Cardiac septum (tissue), 1 donor: ENCODE measurements around the gene ZXDC. TPM values are rescaled to one million over a fixed set of nuclear protein-coding genes. Genes with fewer than 3 reads are reported as not detected.

Experiments
- DNase-seq: peaks from one replicate; pipeline ENCODE4 v3.0.0-alpha.2; 2020; ENCODE audit warnings: low spot score
- intact Hi-C: fragments of 100-400 bp; cut with DNase I; formaldehyde crosslinking; loops from one replicate; pipeline ENCODE4 v1.14.0; 2022
- total RNA-seq: library from RNA; stranded (reverse); fragmentation: NEBNext Ultra II Directional; extraction: Animal tissue kit (Norgen Biotek cat#: 25700); gene quantifications from one replicate; pipeline ENCODE4 v1.2.1, GENCODE V29; 2021
- donor health status: DM: no; HTN: no; CAD: no.

ZXDC gene
- total RNA-seq, 1 donor from 2014 or later = 22.0 TPM

GRCh38 chr3:126514161-126514560 lies 38.5 kb upstream of the ZXDC start:
- no peak for DNase-seq
- intact Hi-C loops = no loop called here

DNA sequence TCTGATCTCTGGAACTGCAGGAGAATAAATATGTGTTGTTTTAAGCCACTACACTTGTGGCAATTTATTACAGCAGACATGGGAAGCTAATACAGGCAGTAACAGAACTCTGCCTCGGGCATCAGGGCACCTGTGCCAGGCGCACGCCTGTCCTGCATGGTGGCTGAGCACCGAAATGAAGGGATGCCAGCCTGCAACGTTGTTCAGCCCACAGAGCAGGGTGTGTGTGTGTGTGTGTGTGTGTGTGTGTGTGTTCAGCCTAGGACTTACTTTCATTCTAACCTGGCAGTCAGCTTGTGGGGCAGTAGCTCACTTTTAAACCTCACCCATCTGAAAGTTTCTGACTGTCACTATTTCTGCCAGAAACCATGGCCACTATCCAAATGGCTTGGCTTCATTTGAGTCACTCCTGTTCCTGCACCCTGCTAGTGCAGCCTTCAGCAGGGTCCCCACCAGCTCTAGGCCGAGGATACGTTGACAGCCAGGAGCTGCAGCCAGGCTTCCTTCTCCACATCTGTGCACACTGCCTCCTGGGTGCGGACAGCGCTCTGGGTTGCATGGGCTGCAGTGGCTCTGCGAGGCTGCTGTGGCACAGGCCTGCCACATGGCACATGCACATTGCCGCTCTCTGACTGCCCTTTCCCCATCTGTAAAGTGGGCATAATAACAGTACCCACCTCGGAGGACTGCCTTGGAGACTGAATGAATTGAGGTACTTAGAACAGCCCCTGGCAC lies 37.4 kb upstream of the ZXDC start:
- intact Hi-C loops = no loop called here
- no peak for DNase-seq

GRCh38 chr3:126512026-126512425 lies 36.3 kb upstream of the ZXDC start:
- intact Hi-C loops = no loop called here
- no peak for DNase-seq

- no peak for DNase-seq
These were observed 35.6 kb upstream of the ZXDC start for GRCh38 chr3:126511291-126511690.

GRCh38 chr3:126510308-126510910 lies 34.7 kb upstream of the ZXDC start:
- intact Hi-C loops = no loop called here
- no peak for DNase-seq

More at GRCh38 chr3:126511291-126511690, 35.6 kb upstream of the ZXDC start:
- intact Hi-C loops = no loop called here

GRCh38 chr3:126509597-126510307 lies 34.1 kb upstream of the ZXDC start:
- DNase-seq = no peak
- intact Hi-C loops = no loop called here

GRCh38 chr3:126508564-126508964 lies 32.9 kb upstream of the ZXDC start:
- no peak for DNase-seq
- intact Hi-C loops = no loop called here

DNA sequence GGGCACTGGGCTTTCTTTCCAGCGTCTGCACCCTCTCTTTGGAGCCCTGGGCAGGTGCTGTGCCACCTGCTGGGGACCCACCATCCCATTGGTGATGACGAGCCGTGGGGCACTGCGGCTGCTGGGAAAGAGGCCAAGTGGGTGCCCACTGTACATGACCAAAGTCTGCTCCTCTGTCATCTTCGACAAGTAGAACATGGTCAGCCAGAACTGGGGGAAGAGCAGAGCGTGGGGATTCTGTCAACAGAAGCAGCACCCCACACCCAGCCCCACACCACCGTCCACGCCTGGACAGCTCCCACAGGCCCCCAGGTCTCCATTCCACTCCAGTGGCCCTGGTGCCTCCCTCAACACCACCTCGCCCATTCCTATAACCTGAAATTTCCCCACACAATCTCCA lies 32.2 kb upstream of the ZXDC start:
- DNase-seq = no peak
- intact Hi-C loops = no loop called here

GRCh38 chr3:126503701-126504100 lies 28.0 kb upstream of the ZXDC start:
- intact Hi-C loops = no loop called here
- DNase-seq = no peak

DNA sequence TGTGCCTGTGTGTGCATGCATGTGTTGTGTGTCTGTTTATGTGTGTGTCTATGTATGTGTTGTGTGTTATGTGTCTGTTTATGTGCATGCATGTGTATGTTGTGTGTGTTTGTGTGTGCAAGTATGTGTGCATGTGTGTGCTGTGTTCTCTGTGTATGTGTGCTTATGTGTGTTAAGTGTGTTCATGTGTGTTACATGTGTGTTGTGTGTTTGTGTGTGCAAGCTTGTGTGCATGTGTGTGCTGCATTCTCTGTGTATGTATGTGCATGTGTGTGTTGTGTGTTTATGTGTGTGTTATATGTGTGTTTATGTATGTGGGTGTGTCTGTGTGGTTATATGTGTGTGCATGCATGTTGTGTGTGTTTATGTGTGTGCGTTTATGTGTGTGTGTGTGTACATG lies 27.0 kb upstream of the ZXDC start:
- DNase-seq = no peak
- intact Hi-C loops = no loop called here

- intact Hi-C loops = no loop called here
- no peak for DNase-seq
These were observed 26.0 kb upstream of the ZXDC start for GRCh38 chr3:126501736-126502135.

DNA sequence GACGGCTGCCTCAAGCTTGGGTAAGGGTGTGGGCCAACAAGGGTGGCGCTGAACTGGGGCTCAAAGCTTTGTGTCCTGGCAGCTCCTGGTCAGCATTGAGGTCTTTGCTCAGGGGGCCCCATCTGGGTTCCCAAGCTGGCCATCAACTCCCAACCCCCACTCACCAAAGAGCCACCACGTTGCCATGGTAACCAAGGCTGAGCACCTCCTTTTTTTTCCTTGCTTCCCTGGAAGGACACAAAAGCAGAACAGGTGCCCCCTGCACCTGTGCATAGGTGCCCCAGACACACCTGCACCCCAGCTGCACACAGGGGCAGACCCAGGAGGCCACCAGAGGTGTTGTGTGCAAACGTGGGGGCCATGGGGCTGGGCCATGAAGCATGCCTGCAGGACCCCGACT lies 25.4 kb upstream of the ZXDC start:
- intact Hi-C loops = no loop called here
- no peak for DNase-seq

DNA sequence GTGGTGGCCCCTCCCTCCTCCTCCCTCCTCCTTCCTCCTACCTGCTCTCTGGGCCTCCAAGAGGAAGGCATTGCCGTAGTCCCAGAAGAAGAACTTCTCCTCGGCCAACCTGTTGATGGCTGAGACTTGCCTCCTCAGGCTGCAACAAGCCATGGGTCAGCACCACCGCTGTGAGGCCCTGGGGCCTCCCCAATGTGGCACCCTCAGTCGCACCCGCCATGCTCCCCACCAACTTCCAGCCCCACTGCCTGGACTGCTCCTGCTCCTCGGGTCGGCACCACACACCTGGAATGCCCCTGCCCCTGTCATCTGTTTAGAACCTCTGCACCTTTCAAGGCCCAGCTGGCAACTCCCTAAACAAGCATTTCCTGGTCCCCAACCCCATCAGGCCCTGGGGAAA lies 24.3 kb upstream of the ZXDC start:
- DNase-seq = no peak
- intact Hi-C loops = no loop called here

- DNase-seq = no peak
These were observed 23.7 kb upstream of the ZXDC start for GRCh38 chr3:126499401-126499800.

GRCh38 chr3:126498929-126499328 lies 23.2 kb upstream of the ZXDC start:
- intact Hi-C loops = no loop called here
- no peak for DNase-seq

More at GRCh38 chr3:126499401-126499800, 23.7 kb upstream of the ZXDC start:
- intact Hi-C loops = no loop called here

DNA sequence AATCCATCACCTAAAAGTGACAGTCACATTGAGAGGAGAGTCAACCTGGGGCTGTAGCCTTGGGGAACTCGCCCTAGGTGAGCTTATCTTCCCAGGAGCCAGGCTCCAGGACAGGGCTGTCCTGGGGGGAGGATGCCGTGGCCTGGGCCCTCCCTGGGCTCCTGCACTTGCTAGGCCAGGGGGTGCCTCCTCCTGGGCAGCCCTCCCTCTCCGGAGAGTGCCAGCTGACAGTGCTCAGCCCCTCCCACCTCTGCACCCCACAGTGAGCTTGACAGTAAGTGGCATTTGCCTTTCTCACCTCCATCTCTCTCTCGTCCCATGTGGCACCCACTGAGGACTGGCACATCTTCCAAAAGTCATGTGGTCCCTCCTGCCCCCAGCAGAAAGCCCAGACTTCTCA lies 22.8 kb upstream of the ZXDC start:
- intact Hi-C loops = no loop called here
- no peak for DNase-seq

DNA sequence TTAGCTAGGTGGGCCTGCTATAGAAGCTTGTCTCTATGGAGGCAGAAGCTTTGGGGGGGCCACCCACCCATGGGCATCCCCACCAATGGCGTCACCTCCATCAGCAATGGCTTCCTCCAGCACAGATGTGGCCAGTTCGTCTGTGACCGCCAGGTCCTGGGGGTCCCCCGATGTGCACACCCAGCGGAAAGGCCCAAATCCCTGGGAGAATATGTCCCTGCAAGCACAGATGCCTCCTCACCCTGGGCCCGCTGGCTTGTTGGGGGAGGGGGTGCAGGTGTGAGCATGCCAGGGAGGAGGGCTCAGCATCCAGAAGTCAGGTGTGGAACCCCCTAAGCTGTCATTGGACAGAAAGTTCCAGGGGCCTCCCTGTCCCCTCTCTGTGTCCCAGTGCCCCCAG lies 22.3 kb upstream of the ZXDC start:
- intact Hi-C loops = no loop called here
- DNase-seq = no peak

- DNase-seq = no peak
These were observed 21.5 kb upstream of the ZXDC start for GRCh38 chr3:126496894-126497850.

DNA sequence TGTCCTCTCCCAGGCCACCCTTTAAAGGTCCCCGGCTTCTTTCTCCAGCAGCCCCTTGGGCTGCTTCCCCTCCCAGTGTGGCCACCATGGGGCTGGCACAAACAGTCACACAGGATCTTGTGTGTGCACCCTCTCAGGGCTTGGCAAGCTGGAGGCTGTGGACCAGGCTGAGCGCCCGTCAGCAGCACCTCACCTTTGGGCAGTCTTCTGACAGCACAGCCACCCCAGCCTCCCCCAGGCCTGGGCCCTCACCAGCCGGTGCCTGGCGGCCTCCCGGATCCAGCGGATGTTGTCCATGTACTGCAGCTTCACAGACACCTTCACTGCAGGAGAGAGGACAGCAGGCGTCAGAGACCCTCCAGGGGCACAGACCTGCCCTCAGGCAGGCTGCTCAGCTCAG lies 20.1 kb upstream of the ZXDC start:
- no peak for DNase-seq
- intact Hi-C loops = no loop called here

More at GRCh38 chr3:126496894-126497850, 21.5 kb upstream of the ZXDC start:
- intact Hi-C loops = no loop called here

GRCh38 chr3:126494970-126495230 lies 19.2 kb upstream of the ZXDC start:
- no peak for DNase-seq
- intact Hi-C loops = no loop called here
